Epithelial cell of proximal tubule (primary cell): ENCODE data around the gene MBD6. TPM values are rescaled to one million over a fixed set of nuclear protein-coding genes. Genes with fewer than 3 reads are reported as not detected.

Source experiments
- DNase-seq: peaks from one replicate; pipeline ENCODE4 v3.0.0-alpha.2; 2011; ENCODE audit warnings: low read depth
- H3K4me3 ChIP-seq: 2 replicates; pipeline ENCODE4 v1.5.1; 2011; ENCODE audit warnings: low read depth, mild to moderate bottlenecking, low read length
- total RNA-seq: library from RNA; depleted of rRNA; stranded (reverse); fragments of >200 nt; gene quantifications from 2 replicates; pipeline ENCODE4 v1.2.3, GENCODE V29; 2015
- TF ChIP-seq, protein P1 (sequence below): conservative IDR thresholded peaks from 2 replicates; pipeline ENCODE4 v1.5.1; 2012; ENCODE audit warnings: low read depth, mild to moderate bottlenecking, low read length

MBD6 gene
- total RNA-seq, 1 donor from 2014 or later: 6.3 TPM

DNA sequence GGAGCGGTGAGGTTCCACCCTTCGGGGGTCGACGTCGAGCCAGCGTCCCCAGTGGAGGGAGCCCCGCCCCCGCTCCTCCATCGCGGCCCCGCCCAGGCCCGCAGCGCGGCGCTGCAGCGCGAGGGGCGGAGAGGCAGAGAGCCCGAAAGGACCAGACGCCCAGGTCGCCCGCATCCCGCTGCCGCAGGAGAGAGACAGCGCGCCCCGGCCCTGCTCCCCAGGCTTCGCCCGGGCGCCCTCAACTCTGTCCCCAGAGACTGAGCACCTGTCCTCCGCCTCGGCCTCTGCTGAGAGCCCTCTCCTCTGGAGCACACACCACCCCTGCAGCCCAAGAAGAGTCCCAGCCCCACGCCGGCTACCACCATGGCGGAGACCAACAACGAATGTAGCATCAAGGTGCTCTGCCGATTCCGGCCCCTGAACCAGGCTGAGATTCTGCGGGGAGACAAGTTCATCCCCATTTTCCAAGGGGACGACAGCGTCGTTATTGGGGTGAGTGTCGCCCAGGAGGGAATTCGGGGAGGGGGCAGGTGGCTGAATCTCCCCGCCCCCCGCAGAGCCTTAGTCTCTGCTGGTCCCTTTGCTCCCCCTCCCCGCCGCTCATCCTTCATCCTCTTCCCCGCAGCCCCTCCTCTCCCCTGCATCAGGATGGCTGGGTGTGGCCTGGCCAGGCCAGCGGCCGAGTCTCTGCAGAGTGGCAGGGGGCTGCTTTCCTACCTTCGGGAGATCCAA is 27.5 kb downstream of the MBD6 start, which contains the start of gene KIF5A:
TSS of gene KIF5A (plus strand) at position 136 of the 732 bp plus-strand sequence. CDS start at position 364, 228 bp downstream.
- TF ChIP-seq, protein P1, sequence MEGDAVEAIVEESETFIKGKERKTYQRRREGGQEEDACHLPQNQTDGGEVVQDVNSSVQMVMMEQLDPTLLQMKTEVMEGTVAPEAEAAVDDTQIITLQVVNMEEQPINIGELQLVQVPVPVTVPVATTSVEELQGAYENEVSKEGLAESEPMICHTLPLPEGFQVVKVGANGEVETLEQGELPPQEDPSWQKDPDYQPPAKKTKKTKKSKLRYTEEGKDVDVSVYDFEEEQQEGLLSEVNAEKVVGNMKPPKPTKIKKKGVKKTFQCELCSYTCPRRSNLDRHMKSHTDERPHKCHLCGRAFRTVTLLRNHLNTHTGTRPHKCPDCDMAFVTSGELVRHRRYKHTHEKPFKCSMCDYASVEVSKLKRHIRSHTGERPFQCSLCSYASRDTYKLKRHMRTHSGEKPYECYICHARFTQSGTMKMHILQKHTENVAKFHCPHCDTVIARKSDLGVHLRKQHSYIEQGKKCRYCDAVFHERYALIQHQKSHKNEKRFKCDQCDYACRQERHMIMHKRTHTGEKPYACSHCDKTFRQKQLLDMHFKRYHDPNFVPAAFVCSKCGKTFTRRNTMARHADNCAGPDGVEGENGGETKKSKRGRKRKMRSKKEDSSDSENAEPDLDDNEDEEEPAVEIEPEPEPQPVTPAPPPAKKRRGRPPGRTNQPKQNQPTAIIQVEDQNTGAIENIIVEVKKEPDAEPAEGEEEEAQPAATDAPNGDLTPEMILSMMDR: no peak

DNA sequence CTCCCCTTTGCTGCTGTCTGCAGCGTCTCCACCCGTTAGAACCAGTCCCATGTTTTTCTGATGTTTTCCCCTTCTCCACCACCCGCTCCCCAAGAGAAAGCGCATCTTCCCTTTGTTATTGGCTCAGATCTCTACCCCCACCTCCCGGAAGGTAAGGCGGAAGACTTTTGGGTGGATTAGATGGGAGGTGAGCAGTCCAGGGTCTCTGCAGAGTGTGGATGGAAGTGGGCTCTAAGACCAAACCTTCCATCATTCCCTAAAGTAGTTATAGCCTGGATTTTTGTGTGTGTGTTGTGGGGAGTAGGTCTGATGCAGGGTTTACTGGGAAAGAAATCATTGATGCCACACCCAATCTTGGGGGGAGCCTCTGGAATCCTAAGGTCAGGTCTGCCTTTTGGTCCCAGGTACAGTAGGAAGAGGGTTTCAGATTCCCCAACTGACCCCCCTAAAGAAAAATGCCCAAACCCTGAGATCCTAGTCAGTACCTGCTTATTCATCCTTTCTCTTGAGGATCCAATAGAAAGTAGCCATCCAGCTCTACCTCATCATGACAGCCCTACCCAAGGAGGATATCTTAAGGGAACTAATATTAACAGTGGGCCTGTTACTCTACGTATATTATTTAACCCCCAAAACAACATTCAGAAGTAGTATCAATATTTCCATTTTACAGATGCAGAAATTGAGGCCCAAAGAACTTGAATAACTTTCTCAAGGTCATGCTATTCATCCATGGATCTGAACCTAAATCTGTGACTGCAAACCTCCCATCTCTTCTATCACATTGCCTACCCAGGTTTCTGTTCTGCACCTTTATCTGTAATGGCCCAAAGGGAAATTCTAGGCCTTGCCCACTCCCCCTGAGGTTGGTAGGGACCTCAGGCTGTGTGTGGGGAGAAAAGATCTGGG is 28.3 kb downstream of the MBD6 start:
- no peak for DNase-seq
- no peak overlapping the region for H3K4me3 ChIP-seq
- TF ChIP-seq, protein P1: no peak

More for the DNA sequence above, 27.5 kb downstream of the MBD6 start, which contains the start of gene KIF5A:
- H3K4me3 ChIP-seq: peak within 1 kb of the TSS; percentile 56
- DNase-seq: no peak

DNA sequence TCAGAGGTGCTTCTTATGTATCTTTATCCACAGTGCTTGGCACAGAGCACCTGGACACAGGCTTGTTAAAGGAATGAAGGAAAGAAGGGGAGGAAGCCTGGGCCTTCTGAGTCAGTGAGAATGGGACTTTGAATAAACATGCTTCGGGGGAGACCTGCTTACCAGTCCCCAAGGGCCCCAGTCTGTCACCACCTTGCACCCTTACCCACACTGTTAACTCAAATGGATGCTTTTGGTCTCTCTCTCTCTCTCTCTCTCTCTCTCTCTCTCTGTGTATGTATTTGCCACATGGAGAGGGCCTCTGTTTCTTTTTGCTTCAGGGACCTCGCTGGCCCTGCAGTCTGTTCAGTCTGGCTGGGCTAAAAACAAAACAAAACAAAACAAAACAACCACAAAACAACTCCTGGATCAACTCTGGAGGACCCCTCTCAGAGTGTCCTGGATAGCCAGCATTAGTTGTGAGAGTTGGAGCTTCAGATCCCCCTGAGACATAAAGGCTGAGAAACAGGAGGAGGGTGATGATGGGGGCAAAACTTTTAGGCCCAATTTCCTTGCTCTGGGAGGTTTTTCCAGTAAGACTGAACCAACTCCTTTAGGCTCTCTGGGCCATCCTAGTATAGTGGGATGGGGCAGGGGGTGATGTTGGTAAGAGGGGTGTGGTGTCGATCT is 29.1 kb downstream of the MBD6 start:
- no peak overlapping the region for H3K4me3 ChIP-seq
- TF ChIP-seq, protein P1: no peak
- DNase-seq: no peak

DNA sequence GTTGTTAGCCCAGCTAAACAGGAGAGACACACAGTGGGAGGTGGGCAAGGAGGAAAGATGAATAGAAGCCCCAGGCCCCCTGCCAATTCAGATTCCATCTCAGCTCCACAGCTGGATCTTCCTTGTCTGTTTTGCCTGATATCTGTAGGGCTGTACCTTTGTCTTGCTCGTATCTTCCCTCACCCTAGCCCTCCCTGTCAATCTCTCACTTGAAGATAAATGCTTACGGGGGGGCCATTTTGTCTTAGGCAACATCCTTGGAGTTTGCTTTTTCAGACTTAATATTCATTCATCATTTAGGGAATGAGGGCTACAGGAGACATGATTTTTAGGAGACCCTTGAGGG is 29.7 kb downstream of the MBD6 start:
- H3K4me3 ChIP-seq: no peak overlapping the region
- DNase-seq: no peak
- TF ChIP-seq, protein P1: no peak

DNA sequence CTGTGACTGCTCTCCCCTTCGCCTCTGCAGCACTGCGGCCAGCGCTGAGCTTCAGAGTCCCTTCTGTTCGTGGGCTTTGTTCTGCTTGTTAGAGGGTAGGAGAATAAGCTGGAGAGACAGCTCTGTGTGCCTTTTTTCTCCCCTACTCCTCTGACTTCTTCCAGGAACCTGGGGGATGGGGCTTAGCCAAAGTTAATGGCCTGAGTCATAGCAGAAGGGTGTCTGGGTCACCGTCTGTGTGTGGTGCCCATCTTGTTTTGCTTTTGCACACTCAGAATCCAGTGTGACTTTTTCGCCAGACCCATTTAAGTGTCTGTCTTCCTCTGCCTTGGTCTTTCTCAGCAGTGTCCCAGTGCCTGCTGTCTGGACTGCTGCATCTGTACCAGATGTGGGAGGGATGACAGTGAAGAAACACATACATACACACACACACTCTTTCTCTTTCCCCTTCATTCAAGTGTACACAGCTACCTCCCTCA is 30.2 kb downstream of the MBD6 start:
- no peak overlapping the region for H3K4me3 ChIP-seq
- TF ChIP-seq, protein P1: no peak
- DNase-seq: no peak

DNA sequence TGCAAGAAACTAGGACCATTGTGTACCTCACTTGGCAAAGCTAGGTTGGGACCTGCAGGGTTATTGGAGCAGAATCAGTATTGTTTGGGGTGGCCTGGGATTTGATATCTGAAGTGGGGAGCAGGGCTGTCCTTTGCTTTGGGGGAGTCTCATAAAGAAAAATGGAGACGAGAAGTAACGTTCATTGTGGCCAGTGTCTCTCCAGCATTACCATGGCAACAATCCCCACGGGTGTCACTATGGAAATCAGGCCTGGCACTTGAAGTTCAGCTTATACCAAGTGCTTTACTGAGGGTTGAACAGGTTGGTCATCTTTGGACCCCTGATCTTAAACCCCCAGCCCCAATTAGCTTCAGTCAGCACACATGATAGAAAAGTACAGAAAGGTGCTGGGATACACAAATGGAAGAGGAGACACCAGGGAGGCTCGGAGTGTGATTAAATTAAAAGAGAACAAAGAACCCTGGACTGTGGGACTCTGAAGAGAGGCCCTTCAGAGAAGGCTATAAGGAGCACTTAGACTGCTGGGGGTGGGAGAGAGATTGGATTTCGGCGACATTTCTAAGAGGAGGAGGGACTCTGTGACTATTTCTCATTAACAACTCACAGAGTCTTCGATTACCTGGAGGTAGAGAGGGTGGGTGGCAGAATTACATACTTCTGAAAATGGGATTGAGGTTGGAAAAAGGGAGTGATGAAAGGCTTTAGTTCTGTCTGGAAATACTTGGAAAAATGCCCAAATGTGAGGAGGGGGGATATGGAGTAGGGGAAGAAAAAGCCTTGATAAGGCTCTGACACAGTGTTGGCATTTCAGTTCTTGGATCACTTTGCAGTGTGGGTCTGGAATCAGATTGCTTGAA is 30.9 kb downstream of the MBD6 start:
- H3K4me3 ChIP-seq: no peak overlapping the region
- TF ChIP-seq, protein P1: no peak
- DNase-seq: no peak
